HG03457 (cell line): ENCODE results near the gene C4BPA.

Source experiments
- ATAC-seq: cut with Tn5 transposase; IDR thresholded peaks from one replicate; pipeline ENCODE4 v1.9.1; 2021; ENCODE audit warnings: moderate number of reproducible peaks; ENCODE audit not compliant: unreplicated experiment

C4BPA gene

GRCh38 chr1:207112616-207113296 lies 8.7 kb downstream of the C4BPA start:
- no peak for ATAC-seq

- no peak for ATAC-seq
Observed at GRCh38 chr1:207115269-207115668, 11.2 kb downstream of the C4BPA start.

- ATAC-seq = no peak
Observed at GRCh38 chr1:207124389-207124788, 20.4 kb downstream of the C4BPA start.

- no peak for ATAC-seq
Observed at GRCh38 chr1:207128336-207128921, 24.4 kb downstream of the C4BPA start.

- no peak for ATAC-seq
Observed at GRCh38 chr1:207129053-207129452, 25.0 kb downstream of the C4BPA start.

GRCh38 chr1:207130252-207131036 lies 26.4 kb downstream of the C4BPA start:
- ATAC-seq = no peak

GRCh38 chr1:207131163-207131562 lies 27.1 kb downstream of the C4BPA start:
- no peak for ATAC-seq

- no peak for ATAC-seq
Observed at GRCh38 chr1:207134581-207134980, 30.5 kb downstream of the C4BPA start.

- ATAC-seq = no peak
Observed at GRCh38 chr1:207139616-207140015, 35.6 kb downstream of the C4BPA start.

GRCh38 chr1:207140536-207140935 lies 36.5 kb downstream of the C4BPA start:
- no peak for ATAC-seq

GRCh38 chr1:207145401-207146058 lies 41.5 kb downstream of the C4BPA start:
- no peak for ATAC-seq

GRCh38 chr1:207151920-207152319 lies 47.9 kb downstream of the C4BPA start:
- ATAC-seq = no peak

- no peak for ATAC-seq
Observed at GRCh38 chr1:207152792-207153468, 48.9 kb downstream of the C4BPA start.

- no peak for ATAC-seq
Observed at GRCh38 chr1:207155028-207155427, 51.0 kb downstream of the C4BPA start.

GRCh38 chr1:207156095-207156494 lies 52.1 kb downstream of the C4BPA start:
- ATAC-seq = no peak

- no peak for ATAC-seq
Observed at GRCh38 chr1:207156826-207157225, 52.8 kb downstream of the C4BPA start.

- ATAC-seq = no peak
Observed at GRCh38 chr1:207164086-207164485, 60.1 kb downstream of the C4BPA start.

- ATAC-seq = no peak
Observed at GRCh38 chr1:207172321-207172720, 68.3 kb downstream of the C4BPA start.

- no peak for ATAC-seq
Observed at GRCh38 chr1:207172885-207173284, 68.9 kb downstream of the C4BPA start.

GRCh38 chr1:207173396-207173795 lies 69.4 kb downstream of the C4BPA start:
- ATAC-seq = no peak

GRCh38 chr1:207174913-207175312 lies 70.9 kb downstream of the C4BPA start:
- ATAC-seq = no peak
